Measurements from ENCODE around the gene ERMAP. TPM values are rescaled to one million over a fixed set of nuclear protein-coding genes. Genes with fewer than 3 reads are reported as not detected.

ERMAP gene
- total and polyA plus RNA-seq, 2 of the 8 experiments (the other 6 are each of a cell fraction or from before 2014, with no cell fraction given), result 2.5 to 3.9 TPM

GRCh38 chr1:42860339-42861013 is 43.6 kb downstream of the ERMAP start:
- no peaks in the 10 kb centered on the region for H3K79me2 ChIP-seq (ENCODE audit: control insufficient read depth in 1 of 2, insufficient read depth in 2 of 2, low read length in 2 of 2)
- H3K4ac ChIP-seq (replicated peaks; ENCODE audit: insufficient read length, low read depth, low read length), result no peak overlapping the region
- peaks cover 2% of the 10 kb centered on the region; the same call in 1 of the 2 replicates for H3K23me2 ChIP-seq (ENCODE audit: low read depth, low read length)
- no peak overlapping the region for H2AFZ ChIP-seq (ENCODE audit: low read length)
- no peak for DNase-seq (ENCODE audit: low read depth in 1 of 2, low spot score in 2 of 2)
- WGBS, 2 experiments (ENCODE audit: extremely low coverage in 1 of 2, insufficient coverage in 1 of 2, insufficient read length in 1 of 2, insufficient replicate concordance in 2 of 2, low coverage in 1 of 2, low lambda C conversion rate in 2 of 2, missing lambda C conversion rate in 1 of 2), result 64% methylated on average over 4 of the region's 4 CpGs; no CpG with 5 or more reads in 1 of the 2 experiments
- H2BK12ac ChIP-seq (ENCODE audit: low read depth, low read length), result no peak overlapping the region
- H3K79me1 ChIP-seq (ENCODE audit: low read depth, low read length), result no peaks in the 10 kb centered on the region
- H2BK120ac ChIP-seq (replicated peaks; ENCODE audit: low read depth, low read length), result no peak overlapping the region
- no peak for FAIRE-seq
- no peak overlapping the region for H3K56ac ChIP-seq (replicated peaks; ENCODE audit: insufficient read length, low read depth, low read length)
- H3K4me2 ChIP-seq (ENCODE audit: insufficient read depth in 1 of 2, low read depth in 2 of 2, low read length in 2 of 2), result no peak overlapping the region
- H2BK15ac ChIP-seq (ENCODE audit: low read length), result no peak overlapping the region
- no peak overlapping the region for H4K5ac ChIP-seq (ENCODE audit: insufficient read length, low read depth, low read length)
- H4K8ac ChIP-seq (ENCODE audit: extremely low read depth, insufficient read depth, low read length), result no peak overlapping the region
- no peak overlapping the region for H3K9ac ChIP-seq (replicated peaks in 1 of 4; ENCODE audit: extremely low read depth in 1 of 4, low read depth in 3 of 4, low read length in 3 of 4)
- H2BK5ac ChIP-seq (ENCODE audit: low read depth, low read length), result no peak overlapping the region
- CTCF ChIA-PET (ENCODE audit: partially characterized antibody), result interaction anchor here (0.9 kb wide), 1 partner anchor 214 kb away, joined by 3 read pairs; no protein-coding TSS in a partner anchor
- no peaks in the 10 kb centered on the region for H3K27me3 ChIP-seq (replicated peaks in 1 of 4; ENCODE audit: control insufficient read depth in 3 of 4, extremely low read depth in 1 of 4, insufficient read depth in 3 of 4, low read length in 3 of 4)
- peaks cover 0 to 10% of the 10 kb centered on the region in 2 experiments; a peak in 1 of 4 replicates for H3K9me3 ChIP-seq (ENCODE audit: insufficient read depth in 2 of 2, low read depth in 1 of 2, low read length in 1 of 2)
- no peak overlapping the region for H2BK20ac ChIP-seq (ENCODE audit: low read length)
- no peaks in the 10 kb centered on the region for H3K36me3 ChIP-seq (ENCODE audit: control insufficient read depth in 2 of 4, insufficient read depth in 4 of 4, low read length in 3 of 4)
- H3K18ac ChIP-seq (ENCODE audit: extremely low read depth, low read length), result no peak overlapping the region
- TF ChIP-seq SIRT6 (IDR thresholded peaks at IDR 0.05; ENCODE audit: low read length) (no peak), CTCF (IDR thresholded peaks at IDR 0.05; ENCODE audit: control extremely low read depth in 1 of 3, insufficient read depth in 1 of 3, low read depth in 1 of 3, low read length in 3 of 3) (peak in 1 of 3 experiments; percentile 13; a peak in 2 of 4 replicates)
- POLR2A ChIA-PET (ENCODE audit: partially characterized antibody), result interaction anchor here (1.1 kb wide), 1 partner anchor 9 kb away, joined by 3 read pairs; no protein-coding TSS in a partner anchor
- H3K4me3 ChIP-seq (ENCODE audit: extremely low read depth in 1 of 4, insufficient read depth in 2 of 4, low read depth in 3 of 4, low read length in 4 of 4), result no peak overlapping the region
- H3K4me1 ChIP-seq (replicated peaks in 1 of 4; ENCODE audit: control insufficient read depth in 3 of 4, insufficient read depth in 4 of 4, low read length in 3 of 4), result no peaks in the 10 kb centered on the region
- H3K14ac ChIP-seq (ENCODE audit: insufficient read length), result no peak overlapping the region
- H2AK5ac ChIP-seq (ENCODE audit: low read depth, low read length), result no peak overlapping the region
- no peak overlapping the region for H3K27ac ChIP-seq (ENCODE audit: low read depth, low read length)
- H3K23ac ChIP-seq (ENCODE audit: insufficient read length), result no peak overlapping the region
- no peaks in the 10 kb centered on the region for H4K20me1 ChIP-seq (replicated peaks in 1 of 2; ENCODE audit: control insufficient read depth in 1 of 2, insufficient read depth in 2 of 2, low read length in 2 of 2)
- no peak overlapping the region for H4K91ac ChIP-seq (replicated peaks; ENCODE audit: insufficient read length, low read length)

Measured in H1 (cell line).